Left lung (tissue), 10 donors: ENCODE results near the gene TMEM233. TPM values are rescaled to one million over a fixed set of nuclear protein-coding genes. Genes with fewer than 3 reads are reported as not detected.

Experiments
- ATAC-seq: fragments of 200-7000 bp; cut with Tn5 transposase; one replicate; pipeline ENCODE4 v1.9.1; 2020; ENCODE audit warnings: moderate library complexity
- DNase-seq, 4 donors: peaks; one replicate each; pipeline ENCODE4 v3.0.0-alpha.2; 2013 to 2020
- H3K27ac ChIP-seq, 2 donors: fragments of 200-600 bp; sonication (generic) in 1 of 2; one replicate each; pipeline versions ENCODE4 v1.5.0 to v1.8.0; 2020 to 2021
- H3K27me3 ChIP-seq, 2 donors: fragments of 200-600 bp; sonication (generic) in 1 of 2; one replicate each; pipeline versions ENCODE4 v1.5.0 to v1.8.0; 2020 to 2021
- H3K36me3 ChIP-seq, 2 donors: fragments of 200-600 bp; sonication (generic) in 1 of 2; one replicate each; pipeline versions ENCODE4 v1.5.0 to v1.8.0; 2020 to 2021
- H3K4me1 ChIP-seq, 2 donors: fragments of 200-600 bp; one replicate each; pipeline ENCODE4 v1.8.0; 2021
- H3K4me3 ChIP-seq, 2 donors: fragments of 200-600 bp; sonication (generic) in 1 of 2; one replicate each; pipeline versions ENCODE4 v1.5.0 to v1.8.0; 2020 to 2021; ENCODE audit warnings: mild to moderate bottlenecking in 1 of 2
- H3K9me3 ChIP-seq, 2 donors: fragments of 200-600 bp; sonication (generic) in 1 of 2; one replicate each; pipeline versions ENCODE4 v1.5.0 to v1.8.0; 2020 to 2021
- CTCF ChIP-seq, 2 donors: fragments of 200-600 bp; sonication (generic) in 1 of 2; IDR thresholded peaks; one replicate each; pipeline versions ENCODE4 v1.5.0 to v1.8.0; 2021; ENCODE audit warnings: antibody characterized with exemption in 2 of 2
- intact Hi-C, 2 donors: fragments of 100-400 bp; cut with DNase I; formaldehyde crosslinking; loops; one replicate each; pipeline versions ENCODE4 v1.11.2 to v1.14.2; 2022
- polyA plus RNA-seq, 6 donors: library from polyadenylated mRNA; unstranded; fragments of 120-200 nt; gene quantifications; one replicate each; pipeline ENCODE4 v1.2.1, GENCODE V29; 2013; ENCODE audit not compliant: insufficient read length in 6 of 6
- total RNA-seq, 2 donors: library from RNA; stranded (reverse); fragmentation: NEBNext Ultra II Directional; extraction: Animal tissue kit (Norgen Biotek cat#: 25700); gene quantifications; one replicate each; pipeline ENCODE4 v1.2.1, GENCODE V29; 2021
- donor health status: DM: no; HTN: yes; CAD: no.
- donor health status: DM: no; HTN: no; CAD: no.

TMEM233 gene
- total and polyA plus RNA-seq, 8 donors = 0.79 to 2.7 (median 1.5) TPM

DNA sequence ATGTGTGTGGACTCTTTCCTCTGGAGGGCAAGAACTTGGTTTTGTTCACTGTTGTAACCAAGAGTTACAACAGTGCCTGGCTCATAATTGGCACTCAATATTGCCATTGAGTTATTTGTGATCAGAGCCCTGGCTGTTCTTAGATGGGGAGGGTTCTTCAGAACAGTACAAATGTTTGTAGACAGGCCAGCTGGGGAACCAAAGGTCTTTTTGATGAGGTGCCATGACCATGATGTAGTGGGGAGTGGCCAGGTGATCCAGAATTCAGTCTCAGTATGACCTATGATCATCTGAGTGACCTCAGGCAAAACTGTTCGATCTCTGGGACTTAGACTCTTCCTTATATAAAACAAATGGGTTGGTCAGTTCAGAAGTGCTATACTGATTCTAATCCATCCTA lies 71.1 kb downstream of the TMEM233 start:
- Histone ChIP-seq H3K4me1 (peaks cover 6 to 28% of the 10 kb centered on the region in 2 donors), H3K27me3 (no peaks in the 10 kb centered on the region), H3K36me3 (no peaks in the 10 kb centered on the region), H3K27ac (no peak overlapping the region), H3K4me3 (no peak overlapping the region), H3K9me3 (no peaks in the 10 kb centered on the region)
- no peak for DNase-seq
- no peak for ATAC-seq
- intact Hi-C loops = no loop called here
- TF ChIP-seq CTCF (IDR thresholded peaks at IDR 0.05) = no peak

GRCh38 chr12:119665164-119665929 lies 71.8 kb downstream of the TMEM233 start:
- peaks cover 6 to 35% of the 10 kb centered on the region in 2 donors for H3K4me1 ChIP-seq
- intact Hi-C loops = no loop called here
- no peak overlapping the region for H3K27ac ChIP-seq
- no peaks in the 10 kb centered on the region for H3K9me3 ChIP-seq
- H3K4me3 ChIP-seq = no peak overlapping the region
- H3K36me3 ChIP-seq = no peaks in the 10 kb centered on the region
- no peak for TF ChIP-seq CTCF (IDR thresholded peaks at IDR 0.05)
- no peak for ATAC-seq
- no peak for DNase-seq
- H3K27me3 ChIP-seq = no peaks in the 10 kb centered on the region

GRCh38 chr12:119666226-119666795 lies 72.7 kb downstream of the TMEM233 start:
- no peaks in the 10 kb centered on the region for H3K27me3 ChIP-seq
- H3K27ac ChIP-seq = peak overlapping the region in 1 of 2 donors; percentile 24
- DNase-seq (no peak), ATAC-seq (no peak)
- peaks cover 6 to 44% of the 10 kb centered on the region in 2 donors for H3K4me1 ChIP-seq
- no peak for TF ChIP-seq CTCF (IDR thresholded peaks at IDR 0.05)
- no peaks in the 10 kb centered on the region for H3K9me3 ChIP-seq
- intact Hi-C loops = no loop called here
- H3K36me3 ChIP-seq = peaks cover 0 to 6% of the 10 kb centered on the region in 2 donors
- no peak overlapping the region for H3K4me3 ChIP-seq

GRCh38 chr12:119666900-119667576 lies 73.5 kb downstream of the TMEM233 start:
- DNase-seq (no peak), ATAC-seq (no peak)
- peak overlapping the region; percentile 84 to 91 for H3K4me3 ChIP-seq
- intact Hi-C loops = no loop called here
- H3K27me3 ChIP-seq = no peaks in the 10 kb centered on the region
- TF ChIP-seq CTCF (IDR thresholded peaks at IDR 0.05) = no peak
- no peaks in the 10 kb centered on the region for H3K9me3 ChIP-seq
- H3K27ac ChIP-seq = peak overlapping the region; percentile 97 to 98
- H3K4me1 ChIP-seq = peaks cover 9 to 51% of the 10 kb centered on the region in 2 donors
- peaks cover 0 to 13% of the 10 kb centered on the region in 2 donors for H3K36me3 ChIP-seq
